IMR-90 (cell line): ENCODE data around the gene NTN4. TPM values are rescaled to one million over a fixed set of nuclear protein-coding genes. Genes with fewer than 3 reads are reported as not detected.

Experiments
- ATAC-seq: fragments of 200-7000 bp; cut with Tn5 transposase; 2 replicates; pipeline ENCODE4 v1.9.1; 2020; ENCODE audit warnings: low read depth, mild to moderate bottlenecking, moderate library complexity
- BruUV-seq: library from RNA; stranded (reverse); fragments of 400-500 nt; replicated peaks from 2 replicates; lab custom pipeline; 2021; lab: Mats Ljungman, UMichigan
- CTCF ChIA-PET: fragments of 300-600 bp; formaldehyde crosslinking; extraction: SDS; loops from one replicate; lab custom pipeline; 2021; ENCODE audit warnings: antibody characterized with exemption; lab: Yijun Ruan, JAX
- POLR2A ChIA-PET: fragments of 300-600 bp; sonication (Branson Sonifier 250); formaldehyde crosslinking; loops from one replicate; lab custom pipeline; 2022; ENCODE audit warnings: antibody characterized with exemption; ENCODE audit not compliant: unreplicated experiment; lab: Charles Lee
- DNase-seq: peaks from one replicate; pipeline ENCODE4 v3.0.0; 2013
- H2AFZ ChIP-seq: replicated peaks from 2 replicates; pipeline ENCODE3; 2013; ENCODE audit warnings: low read length, mild to moderate bottlenecking; ENCODE audit not compliant: poor library complexity
- H2AK5ac ChIP-seq: 2 replicates; pipeline ENCODE4 v1.6.1; 2013; ENCODE audit warnings: low read depth, low read length, inconsistent platforms
- H2AK9ac ChIP-seq: replicated peaks from 2 replicates; pipeline ENCODE3; 2013; ENCODE audit warnings: mild to moderate bottlenecking, low read depth, low read length, moderate library complexity; ENCODE audit not compliant: poor library complexity
- H2BK120ac ChIP-seq: 2 replicates; pipeline ENCODE4 v1.6.1; 2013; ENCODE audit warnings: low read depth, low read length, inconsistent platforms
- H2BK15ac ChIP-seq: 3 replicates; pipeline ENCODE4 v1.6.1; 2013; ENCODE audit warnings: low read depth, low read length, inconsistent platforms
- H2BK20ac ChIP-seq: 2 replicates; pipeline ENCODE4 v1.6.1; 2013; ENCODE audit warnings: low read depth, mild to moderate bottlenecking, inconsistent platforms, low read length, moderate library complexity
- H2BK5ac ChIP-seq: 2 replicates; pipeline ENCODE4 v1.6.1; 2013; ENCODE audit warnings: mild to moderate bottlenecking, low read depth, low read length, inconsistent platforms; ENCODE audit not compliant: poor library complexity, severe bottlenecking
- H3K14ac ChIP-seq: replicated peaks from 2 replicates; pipeline ENCODE4 v1.6.1; 2013; ENCODE audit warnings: low read depth, low read length, inconsistent platforms
- H3K18ac ChIP-seq: 2 replicates; pipeline ENCODE4 v1.6.1; 2013; ENCODE audit warnings: low read depth, low read length, control low read depth
- H3K23ac ChIP-seq: 2 replicates; pipeline ENCODE4 v1.6.1; 2013; ENCODE audit warnings: low read depth, low read length, inconsistent platforms
- H3K27ac ChIP-seq: 2 replicates; pipeline ENCODE4 v1.5.1; 2013; ENCODE audit warnings: mild to moderate bottlenecking, control low read depth, low read length; ENCODE audit not compliant: insufficient read depth
- H3K27me3 ChIP-seq: 2 replicates; pipeline ENCODE4 v1.6.1; 2013; ENCODE audit warnings: low read length; ENCODE audit not compliant: control insufficient read depth, insufficient read depth
- H3K36me3 ChIP-seq: 2 replicates; pipeline ENCODE4 v1.6.1; 2013; ENCODE audit warnings: low read length, mixed read lengths; ENCODE audit not compliant: control insufficient read depth, insufficient read depth
- H3K4ac ChIP-seq: 2 replicates; pipeline ENCODE4 v1.6.1; 2013; ENCODE audit warnings: low read depth, low read length, inconsistent platforms
- H3K4me1 ChIP-seq: 2 replicates; pipeline ENCODE4 v1.6.1; 2013; ENCODE audit warnings: low read length, mixed read lengths; ENCODE audit not compliant: control insufficient read depth, insufficient read depth
- H3K4me2 ChIP-seq: 2 replicates; pipeline ENCODE4 v1.6.1; 2013; ENCODE audit warnings: low read depth, mild to moderate bottlenecking, control low read depth, low read length, moderate library complexity
- H3K4me3 ChIP-seq: 2 replicates; pipeline ENCODE4 v1.5.1; 2013; ENCODE audit warnings: low read depth, mild to moderate bottlenecking, control low read depth, low read length, moderate library complexity; ENCODE audit not compliant: insufficient read depth
- H3K56ac ChIP-seq: 2 replicates; pipeline ENCODE4 v1.6.1; 2013; ENCODE audit warnings: low read length, inconsistent platforms; ENCODE audit not compliant: insufficient read depth; ENCODE audit errors: extremely low read depth
- H3K79me1 ChIP-seq, 2 experiments: 2 replicates each; pipeline ENCODE4 v1.6.1; 2013; ENCODE audit warnings: low read length in 2 of 2, inconsistent platforms in 1 of 2, low read depth in 1 of 2
- H3K9ac ChIP-seq: 2 replicates; pipeline ENCODE4 v1.6.1; 2013; ENCODE audit warnings: low read depth, low read length, control low read depth
- H3K9me1 ChIP-seq: 2 replicates; pipeline ENCODE4 v1.6.1; 2013; ENCODE audit warnings: low read length, inconsistent platforms; ENCODE audit not compliant: insufficient read depth
- H3K9me3 ChIP-seq: 2 replicates; pipeline ENCODE4 v1.6.1; 2013; ENCODE audit warnings: low read length; ENCODE audit not compliant: control insufficient read depth, insufficient read depth
- H4K20me1 ChIP-seq: 2 replicates; pipeline ENCODE4 v1.6.1; 2013; ENCODE audit warnings: low read length, inconsistent platforms; ENCODE audit not compliant: insufficient read depth
- H4K5ac ChIP-seq: 2 replicates; pipeline ENCODE4 v1.6.1; 2013; ENCODE audit warnings: mild to moderate bottlenecking, low read depth, low read length, control low read depth
- H4K8ac ChIP-seq, 2 experiments: 2 replicates each; pipeline ENCODE4 v1.6.1; 2013; ENCODE audit warnings: low read depth in 2 of 2, low read length in 2 of 2, control low read depth in 1 of 2, inconsistent platforms in 1 of 2
- H4K91ac ChIP-seq: 2 replicates; pipeline ENCODE4 v1.6.1; 2013; ENCODE audit warnings: low read depth, low read length, inconsistent platforms; ENCODE audit not compliant: insufficient read depth
- MAFK ChIP-seq: IDR thresholded peaks from 2 replicates; pipeline ENCODE4 v1.6.1; 2012; ENCODE audit warnings: low read depth, low read length, improper control_type of control experiment
- POLR2A ChIP-seq: IDR thresholded peaks from 2 replicates; pipeline ENCODE4 v1.6.1; 2012; ENCODE audit warnings: mild to moderate bottlenecking, low read depth, low read length
- RCOR1 ChIP-seq: IDR thresholded peaks from 2 replicates; pipeline ENCODE4 v1.6.1; 2012; ENCODE audit warnings: mild to moderate bottlenecking, low read length, improper control_type of control experiment; ENCODE audit not compliant: insufficient replicate concordance
- RFX5 ChIP-seq: IDR thresholded peaks from 2 replicates; pipeline ENCODE4 v1.8.0; 2012; ENCODE audit warnings: low read depth, mild to moderate bottlenecking, low read length, moderate library complexity
- SMC3 ChIP-seq: fragments of 150-350 bp; IDR thresholded peaks from 2 replicates; pipeline ENCODE4 v1.6.1; 2016; ENCODE audit warnings: low read depth, mild to moderate bottlenecking, antibody characterized with exemption, low read length, moderate library complexity
- WGBS, 2 experiments: methylation state at CpG; one replicate each; pipeline versions ENCODE4 v1.1.5 to v1.1.7; 2013; ENCODE audit warnings: missing lambda C conversion rate in 2 of 2; ENCODE audit not compliant: insufficient read length in 1 of 2; ENCODE audit errors: extremely low coverage in 2 of 2; 5-methylcytosine and 5-hydroxymethylcytosine counted together
- dilution Hi-C: fragments of 300-500 bp; cut with HindIII; formaldehyde crosslinking; loops from one replicate; pipeline ENCODE4 v1.14.3; 2018; ENCODE audit warnings: low sequenced_read_pairs; ENCODE audit not compliant: unreplicated experiment
- in situ Hi-C: fragments of 300-500 bp; cut with MboI; formaldehyde crosslinking; loops from 3 replicates; pipeline ENCODE4 v1.14.3; 2019; ENCODE audit warnings: low sequenced_read_pairs, inconsistent platforms, mixed read lengths
- intact Hi-C: fragments of 100-400 bp; cut with micrococcal nuclease; formaldehyde crosslinking; loops from 2 replicates; pipeline ENCODE4 v1.10.0; 2022
- polyA plus RNA-seq, 3 experiments: library from polyadenylated mRNA; depleted of rRNA; stranded (reverse); fragments of >200 nt; gene quantifications; 2 replicates each; pipeline ENCODE4 v1.2.3, GENCODE V29; 2012; ENCODE audit warnings: low replicate concordance in 1 of 3
- total RNA-seq: library from RNA; depleted of rRNA; stranded (reverse); fragments of >200 nt; gene quantifications from 2 replicates; pipeline ENCODE4 v1.2.3, GENCODE V29; 2012
- TF ChIP-seq, protein P1 (sequence below): fragments of 150-350 bp; IDR thresholded peaks from 2 replicates; pipeline ENCODE4 v1.6.1; 2017; ENCODE audit warnings: mild to moderate bottlenecking, antibody characterized with exemption, low read length, low read depth

NTN4 gene
- total and polyA plus RNA-seq, 2 of the 4 experiments (the other 2 are of a cell fraction) = 54.6 to 56.6 TPM

DNA sequence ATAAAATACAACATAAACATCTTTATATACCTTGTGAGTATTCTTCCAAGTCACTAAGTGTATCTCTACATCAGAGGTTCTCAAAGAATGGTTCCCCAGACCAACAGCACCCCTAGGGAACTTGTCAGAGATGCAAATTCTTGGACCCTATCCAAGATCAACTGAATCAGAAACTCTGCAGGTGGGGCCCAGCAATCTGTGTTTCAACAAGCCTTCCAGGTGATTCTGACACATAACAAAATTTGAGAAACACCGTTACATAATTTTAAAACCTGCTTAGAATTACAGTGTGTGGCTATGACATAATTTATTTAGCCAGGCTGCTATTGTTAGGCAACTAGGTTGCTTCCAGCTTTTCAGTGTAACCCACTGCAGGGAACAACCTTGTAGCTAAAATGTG is 49.8 kb downstream of the NTN4 start:
- Histone ChIP-seq H3K4me1 (peaks cover 2% of the 10 kb centered on the region; the same call in 1 of the 2 replicates), H3K23ac (no peak overlapping the region), H3K4me2 (no peak overlapping the region), H4K91ac (no peak overlapping the region), H4K5ac (no peak overlapping the region), H2BK15ac (no peak overlapping the region), H2AK9ac (no peak overlapping the region), H3K9me1 (peaks cover 9% of the 10 kb centered on the region), H3K14ac (no peak overlapping the region), H3K4ac (no peak overlapping the region), H3K56ac (no peak overlapping the region), H2BK120ac (no peak overlapping the region), H2AK5ac (no peak overlapping the region), H3K4me3 (no peak overlapping the region), H3K27ac (no peak overlapping the region), H4K8ac (no peak overlapping the region), H3K36me3 (peaks cover 15% of the 10 kb centered on the region; the same call in 1 of the 2 replicates), H2BK20ac (no peak overlapping the region), H3K9ac (no peak overlapping the region), H3K18ac (no peak overlapping the region), H2BK5ac (no peak overlapping the region), H4K20me1 (no peaks in the 10 kb centered on the region), H3K9me3 (no peaks in the 10 kb centered on the region; the same call in 1 of the 2 replicates), H3K79me1 (peaks cover 0 to 23% of the 10 kb centered on the region in 2 experiments; a peak in 1 of 4 replicates), H3K27me3 (no peaks in the 10 kb centered on the region), H2AFZ (no peak overlapping the region)
- DNase-seq (no peak), ATAC-seq (no peak)
- TF ChIP-seq RCOR1 (no peak), SMC3 (no peak), POLR2A (no peak), MAFK (no peak), RFX5 (no peak)
- TF ChIP-seq, protein P1, sequence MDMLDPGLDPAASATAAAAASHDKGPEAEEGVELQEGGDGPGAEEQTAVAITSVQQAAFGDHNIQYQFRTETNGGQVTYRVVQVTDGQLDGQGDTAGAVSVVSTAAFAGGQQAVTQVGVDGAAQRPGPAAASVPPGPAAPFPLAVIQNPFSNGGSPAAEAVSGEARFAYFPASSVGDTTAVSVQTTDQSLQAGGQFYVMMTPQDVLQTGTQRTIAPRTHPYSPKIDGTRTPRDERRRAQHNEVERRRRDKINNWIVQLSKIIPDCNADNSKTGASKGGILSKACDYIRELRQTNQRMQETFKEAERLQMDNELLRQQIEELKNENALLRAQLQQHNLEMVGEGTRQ = no peak
- in situ Hi-C loops = no loop called here
- dilution Hi-C loops = no loop called here
- no TSS peak for BruUV-seq
- CTCF ChIA-PET = no interaction called here
- WGBS, 2 experiments = no CpG with 5 or more reads among the region's 1 CpG
- intact Hi-C loops = no loop called here
- POLR2A ChIA-PET = no interaction called here
